GM19099 (cell line): ENCODE measurements around the gene UBXN11.

Source experiments
- POLR2A ChIP-seq: IDR thresholded peaks from 3 replicates; pipeline ENCODE4 v1.6.1; 2011; ENCODE audit warnings: low read depth; ENCODE audit not compliant: insufficient read length; ENCODE audit errors: extremely low read depth

Gene UBXN11

GRCh38 chr1:26297057-26297790, 9.2 kb downstream of the UBXN11 start:
- TF ChIP-seq POLR2A: no peak

GRCh38 chr1:26296340-26297056, 9.9 kb downstream of the UBXN11 start:
- no peak for TF ChIP-seq POLR2A

- no peak for TF ChIP-seq POLR2A
These were observed 11.0 kb downstream of the UBXN11 start for GRCh38 chr1:26295194-26296138.

- TF ChIP-seq POLR2A: no peak
These were observed 12.4 kb downstream of the UBXN11 start for GRCh38 chr1:26293911-26294463.

GRCh38 chr1:26291939-26292338, 14.5 kb downstream of the UBXN11 start:
- no peak for TF ChIP-seq POLR2A

- TF ChIP-seq POLR2A: no peak
These were observed 15.0 kb downstream of the UBXN11 start for GRCh38 chr1:26291433-26291832.

- no peak for TF ChIP-seq POLR2A
These were observed 15.6 kb downstream of the UBXN11 start for GRCh38 chr1:26290882-26291261.

GRCh38 chr1:26290122-26290881, 16.1 kb downstream of the UBXN11 start:
- TF ChIP-seq POLR2A: no peak

GRCh38 chr1:26289158-26290059, 17.0 kb downstream of the UBXN11 start:
- TF ChIP-seq POLR2A: peak; percentile 65

- no peak for TF ChIP-seq POLR2A
These were observed 18.0 kb downstream of the UBXN11 start for GRCh38 chr1:26288311-26288941.

GRCh38 chr1:26287811-26288210, 18.6 kb downstream of the UBXN11 start:
- TF ChIP-seq POLR2A: no peak

- peak; percentile 54 for TF ChIP-seq POLR2A
These were observed 19.3 kb downstream of the UBXN11 start for GRCh38 chr1:26287033-26287711.

GRCh38 chr1:26286064-26286416, 20.4 kb downstream of the UBXN11 start:
- TF ChIP-seq POLR2A: no peak
